ENCODE measurements around the gene CCDC33.

DNA sequence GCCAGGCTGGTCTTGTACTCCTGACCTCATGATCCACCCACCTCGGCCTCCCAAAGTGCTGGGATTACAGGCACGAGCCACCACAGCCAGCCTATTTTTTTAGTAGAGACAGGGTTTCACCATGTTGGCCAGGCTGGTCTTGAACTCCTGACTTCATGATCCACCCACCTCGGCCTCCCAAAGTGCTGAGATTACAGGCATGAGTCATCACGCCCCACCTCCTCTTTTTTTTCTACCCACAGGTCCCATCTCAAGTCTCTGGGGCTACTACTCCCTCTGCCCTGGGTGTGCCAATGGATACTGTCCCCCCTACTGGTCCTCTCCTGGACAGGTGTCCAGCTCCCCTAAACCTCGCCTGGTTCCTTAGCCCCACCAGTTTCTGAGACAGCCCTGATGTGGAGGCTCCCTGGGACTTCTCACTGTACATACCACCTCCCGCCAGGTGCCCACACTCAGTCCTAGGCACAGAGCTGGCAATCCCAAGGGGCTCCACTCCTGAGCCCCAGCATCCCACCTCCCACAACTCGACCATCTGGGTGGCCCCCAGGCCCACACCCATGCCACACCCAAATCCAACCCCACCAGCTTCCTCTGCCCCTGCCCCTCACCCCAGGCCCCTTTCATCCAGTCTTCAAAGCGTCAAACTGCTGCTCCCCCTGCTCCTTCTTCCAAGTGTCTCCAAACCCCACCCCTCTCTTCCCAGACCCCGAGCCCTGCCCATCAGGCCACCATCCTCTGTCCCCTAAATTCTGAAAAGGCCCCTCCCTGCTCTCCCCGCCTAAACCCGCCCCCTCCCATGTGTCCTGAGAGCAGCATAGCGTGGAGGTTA, 144.4 kb downstream of the CCDC33 start:
- TF ChIP-seq, protein P1, sequence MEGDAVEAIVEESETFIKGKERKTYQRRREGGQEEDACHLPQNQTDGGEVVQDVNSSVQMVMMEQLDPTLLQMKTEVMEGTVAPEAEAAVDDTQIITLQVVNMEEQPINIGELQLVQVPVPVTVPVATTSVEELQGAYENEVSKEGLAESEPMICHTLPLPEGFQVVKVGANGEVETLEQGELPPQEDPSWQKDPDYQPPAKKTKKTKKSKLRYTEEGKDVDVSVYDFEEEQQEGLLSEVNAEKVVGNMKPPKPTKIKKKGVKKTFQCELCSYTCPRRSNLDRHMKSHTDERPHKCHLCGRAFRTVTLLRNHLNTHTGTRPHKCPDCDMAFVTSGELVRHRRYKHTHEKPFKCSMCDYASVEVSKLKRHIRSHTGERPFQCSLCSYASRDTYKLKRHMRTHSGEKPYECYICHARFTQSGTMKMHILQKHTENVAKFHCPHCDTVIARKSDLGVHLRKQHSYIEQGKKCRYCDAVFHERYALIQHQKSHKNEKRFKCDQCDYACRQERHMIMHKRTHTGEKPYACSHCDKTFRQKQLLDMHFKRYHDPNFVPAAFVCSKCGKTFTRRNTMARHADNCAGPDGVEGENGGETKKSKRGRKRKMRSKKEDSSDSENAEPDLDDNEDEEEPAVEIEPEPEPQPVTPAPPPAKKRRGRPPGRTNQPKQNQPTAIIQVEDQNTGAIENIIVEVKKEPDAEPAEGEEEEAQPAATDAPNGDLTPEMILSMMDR (IDR thresholded peaks at IDR 0.05; ENCODE audit: low read depth, low read length, poor library complexity, severe bottlenecking), result no peak
- TF ChIP-seq EZH2phosphoT487 (IDR thresholded peaks at IDR 0.05; ENCODE audit: borderline replicate concordance, low read length), result no peak

Measured in DOHH2 (cell line).